Adrenal gland (tissue), 12 donors: ENCODE data around the gene CALHM1. TPM values are rescaled to one million over a fixed set of nuclear protein-coding genes. Genes with fewer than 3 reads are reported as not detected.

Experiments
- DNase-seq, 7 donors: peaks; one replicate each; pipeline ENCODE4 v3.0.0-alpha.2; 2019 to 2020
- H3K27ac ChIP-seq, 5 donors: fragments of 200-600 bp; sonication (generic) in 4 of 5; 1 replicate in 3 of 5; 2 replicates in 2 of 5; pipeline versions ENCODE4 v1.5.1 to v1.8.0; 2016 to 2020; ENCODE audit warnings: mild to moderate bottlenecking in 1 of 5
- H3K27me3 ChIP-seq: fragments of 200-600 bp; 2 replicates; pipeline ENCODE4 v1.8.0; 2021
- H3K36me3 ChIP-seq, 2 donors: fragments of 200-600 bp; replicated peaks in 1 of 2; 1 replicate in 1 of 2; 2 replicates in 1 of 2; pipeline versions ENCODE4 v1.5.1 to v1.8.0; 2018 to 2022
- H3K4me1 ChIP-seq, 2 donors: fragments of 200-600 bp; replicated peaks in 1 of 2; 1 replicate in 1 of 2; 2 replicates in 1 of 2; pipeline versions ENCODE4 v1.5.1 to v1.8.0; 2018 to 2021
- H3K4me3 ChIP-seq, 4 donors: fragments of 200-600 bp; sonication (generic) in 3 of 4; one replicate each; pipeline ENCODE4 v1.5.1; 2016 to 2018
- H3K9me3 ChIP-seq, 3 donors: fragments of 200-600 bp; sonication (generic) in 1 of 3; replicated peaks in 1 of 3; 1 replicate in 2 of 3; 2 replicates in 1 of 3; pipeline versions ENCODE4 v1.5.1 to v1.8.0; 2016 to 2021
- POLR2A ChIP-seq, 2 donors: fragments of 450-650 bp; IDR thresholded peaks; one replicate each; pipeline ENCODE4 v1.6.1; 2017; ENCODE audit warnings: antibody characterized with exemption in 2 of 2, mild to moderate bottlenecking in 2 of 2, moderate library complexity in 1 of 2
- WGBS, 4 donors: extraction: QIAGEN DNeasy Blood & Tissue Kit in 2 of 4; methylation state at CpG; one replicate each; pipeline versions ENCODE4 v1.1.5 to v1.1.7; 2013 to 2017; 5-methylcytosine and 5-hydroxymethylcytosine counted together
- intact Hi-C, 2 donors: fragments of 100-400 bp; cut with DNase I; formaldehyde crosslinking; loops; one replicate each; pipeline versions ENCODE4 v1.14.1 to v1.15.0; 2022 to 2023
- polyA plus RNA-seq, 3 donors: library from polyadenylated mRNA; stranded (reverse); fragments of 200-250 nt in 2 of 3; fragments of 350-450 nt in 1 of 3; fragmentation: Illumina TruSeq in 1 of 3; extraction: RNeasy Lipid Tissue Mini Kit (QIAGEN cat#74804) in 1 of 3; gene quantifications; one replicate each; pipeline ENCODE4 v1.2.3, GENCODE V29; 2013 to 2014
- total RNA-seq, 9 donors: library from RNA; depleted of rRNA in 4 of 9; stranded (reverse); fragments of >200 nt in 4 of 9; fragments of 120-200 nt in 1 of 9; fragmentation: NEBNext Ultra II Directional in 1 of 9; extraction: Animal tissue kit (Norgen Biotek cat#: 25700) in 1 of 9; gene quantifications; one replicate each; pipeline versions ENCODE4 v1.1.0 to v1.2.4, GENCODE V29; 2013 to 2023
- TF ChIP-seq, protein P1 (sequence below), 6 experiments: fragments of 450-650 bp in 4 of 6; fragments of 200-600 bp in 2 of 6; sonication (generic) in 1 of 6; IDR thresholded peaks; 1 replicate in 5 of 6; 2 replicates in 1 of 6; pipeline versions ENCODE4 v1.5.1 to v1.8.0; 2016 to 2021; ENCODE audit warnings: antibody characterized with exemption in 6 of 6, mild to moderate bottlenecking in 2 of 6, moderate library complexity in 1 of 6
- donor health status: healthy with polysubstance abuse.
- donor health status: Bipolar disorder and iron deficiency.
- donor health status: DM: yes; HTN: yes; CAD: no.
- donor health status: DM: no; HTN: no; CAD: no.
- donor health status: DM: no; HTN: no; CAD: no.
- donor health status: DM: yes; HTN: yes; CAD: no.

The CALHM1 gene
- total and polyA plus RNA-seq, 12 donors: not detected

DNA sequence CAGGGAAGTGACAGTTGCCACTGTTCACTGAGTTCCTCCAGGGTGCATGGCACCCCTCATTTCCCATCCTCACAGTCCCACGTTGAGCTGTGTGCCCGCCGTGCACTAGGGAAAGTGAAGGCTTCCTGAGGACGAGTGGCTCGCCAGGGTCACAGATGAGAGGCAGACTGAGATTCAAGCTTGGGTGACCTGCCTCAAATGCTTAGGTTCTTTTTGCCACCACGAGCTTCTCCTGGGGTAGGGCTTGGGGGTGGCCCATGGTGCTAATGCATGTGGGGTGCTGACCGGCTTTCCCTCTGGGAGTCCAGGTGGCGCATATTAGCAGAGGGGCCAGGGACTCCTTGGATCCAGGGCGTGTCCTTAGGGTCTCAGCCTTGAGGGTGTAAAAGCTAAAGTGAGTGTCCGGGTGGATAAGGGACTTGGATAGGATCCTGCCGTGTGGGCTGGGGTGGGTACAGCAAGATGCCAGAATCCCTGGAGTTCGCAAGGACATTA is 8.5 kb downstream of the CALHM1 start:
- intact Hi-C loops: no loop called here
- H3K9me3 ChIP-seq: no peaks in the 10 kb centered on the region
- no peak for TF ChIP-seq POLR2A (IDR thresholded peaks at IDR 0.05)
- TF ChIP-seq, protein P1, sequence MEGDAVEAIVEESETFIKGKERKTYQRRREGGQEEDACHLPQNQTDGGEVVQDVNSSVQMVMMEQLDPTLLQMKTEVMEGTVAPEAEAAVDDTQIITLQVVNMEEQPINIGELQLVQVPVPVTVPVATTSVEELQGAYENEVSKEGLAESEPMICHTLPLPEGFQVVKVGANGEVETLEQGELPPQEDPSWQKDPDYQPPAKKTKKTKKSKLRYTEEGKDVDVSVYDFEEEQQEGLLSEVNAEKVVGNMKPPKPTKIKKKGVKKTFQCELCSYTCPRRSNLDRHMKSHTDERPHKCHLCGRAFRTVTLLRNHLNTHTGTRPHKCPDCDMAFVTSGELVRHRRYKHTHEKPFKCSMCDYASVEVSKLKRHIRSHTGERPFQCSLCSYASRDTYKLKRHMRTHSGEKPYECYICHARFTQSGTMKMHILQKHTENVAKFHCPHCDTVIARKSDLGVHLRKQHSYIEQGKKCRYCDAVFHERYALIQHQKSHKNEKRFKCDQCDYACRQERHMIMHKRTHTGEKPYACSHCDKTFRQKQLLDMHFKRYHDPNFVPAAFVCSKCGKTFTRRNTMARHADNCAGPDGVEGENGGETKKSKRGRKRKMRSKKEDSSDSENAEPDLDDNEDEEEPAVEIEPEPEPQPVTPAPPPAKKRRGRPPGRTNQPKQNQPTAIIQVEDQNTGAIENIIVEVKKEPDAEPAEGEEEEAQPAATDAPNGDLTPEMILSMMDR (IDR thresholded peaks at IDR 0.05): no peak

DNA sequence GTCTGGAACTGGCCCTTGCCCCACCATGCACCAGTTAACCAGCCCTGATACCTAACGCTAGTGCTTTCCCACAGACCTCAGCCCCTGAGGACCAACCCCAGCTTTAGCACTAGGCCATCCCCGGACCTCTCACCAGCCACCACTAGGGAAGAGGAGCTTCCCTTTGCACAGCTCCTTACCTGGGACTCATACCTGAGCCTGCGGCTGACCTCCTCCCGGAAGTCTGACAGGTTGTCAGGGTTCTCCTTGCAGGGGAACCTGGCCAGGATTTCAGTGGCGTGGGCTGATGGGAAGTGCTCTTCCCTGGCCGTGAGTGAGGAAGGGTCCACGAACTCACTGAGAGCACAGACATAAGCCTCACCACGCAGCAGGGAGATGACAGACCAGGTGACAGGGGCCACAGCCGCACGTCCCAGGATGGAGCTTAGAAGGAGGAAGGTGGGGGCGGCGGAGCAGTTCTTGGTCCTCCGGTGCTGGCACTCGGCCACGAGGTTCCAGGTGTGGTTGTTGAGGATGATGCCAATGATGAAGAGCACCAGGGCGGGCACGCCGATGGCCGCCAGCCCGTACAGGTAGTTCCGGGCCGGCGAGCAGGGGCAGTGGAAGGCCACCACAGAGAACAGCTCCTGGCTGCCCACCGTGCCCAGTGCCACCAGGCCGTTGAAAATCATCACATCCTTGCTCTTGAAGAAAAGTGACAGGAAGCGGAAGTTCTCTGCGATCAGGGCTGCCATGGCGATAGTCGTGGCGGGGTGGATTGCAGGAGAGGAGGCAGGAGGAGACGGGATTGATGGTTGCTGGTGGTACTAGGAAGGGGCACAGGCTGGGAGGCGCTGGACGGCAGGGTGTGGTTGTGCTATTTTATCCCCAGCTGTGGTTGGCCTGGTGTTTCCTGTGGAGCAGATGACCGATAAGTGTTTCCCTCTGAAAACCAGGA is 9.2 kb downstream of the CALHM1 start:
- H3K9me3 ChIP-seq: no peaks in the 10 kb centered on the region
- H3K27ac ChIP-seq: peak overlapping the region in 3 of 5 donors; percentile 18 to 96 (median 92)
- intact Hi-C loops: no loop called here
- H3K27me3 ChIP-seq: no peaks in the 10 kb centered on the region
- peaks cover 0 to 56% of the 10 kb centered on the region in 2 donors for H3K36me3 ChIP-seq
- DNase-seq: no peak
- peaks cover 33 to 71% of the 10 kb centered on the region in 2 donors for H3K4me1 ChIP-seq
- WGBS, 4 donors: 84 to 89% (median 87%) methylated on average over 24 to 34 of the region's 34 CpGs
- peak overlapping the region in 1 of 4 donors; percentile 7 for H3K4me3 ChIP-seq
- TF ChIP-seq POLR2A (IDR thresholded peaks at IDR 0.05): no peak
- TF ChIP-seq, protein P1 (IDR thresholded peaks at IDR 0.05): no peak

More for the DNA sequence above, 8.5 kb downstream of the CALHM1 start:
- peaks cover 0 to 49% of the 10 kb centered on the region in 2 donors for H3K36me3 ChIP-seq
- H3K4me3 ChIP-seq: peak overlapping the region in 1 of 4 donors; percentile 85
- peaks cover 29 to 64% of the 10 kb centered on the region in 2 donors for H3K4me1 ChIP-seq
- 73 to 84% (median 81%) methylated on average over 8 to 12 of the region's 12 CpGs for WGBS, 4 donors
- DNase-seq: no peak
- peak overlapping the region in 3 of 5 donors; percentile 74 to 96 (median 92) for H3K27ac ChIP-seq
- H3K27me3 ChIP-seq: no peaks in the 10 kb centered on the region

DNA sequence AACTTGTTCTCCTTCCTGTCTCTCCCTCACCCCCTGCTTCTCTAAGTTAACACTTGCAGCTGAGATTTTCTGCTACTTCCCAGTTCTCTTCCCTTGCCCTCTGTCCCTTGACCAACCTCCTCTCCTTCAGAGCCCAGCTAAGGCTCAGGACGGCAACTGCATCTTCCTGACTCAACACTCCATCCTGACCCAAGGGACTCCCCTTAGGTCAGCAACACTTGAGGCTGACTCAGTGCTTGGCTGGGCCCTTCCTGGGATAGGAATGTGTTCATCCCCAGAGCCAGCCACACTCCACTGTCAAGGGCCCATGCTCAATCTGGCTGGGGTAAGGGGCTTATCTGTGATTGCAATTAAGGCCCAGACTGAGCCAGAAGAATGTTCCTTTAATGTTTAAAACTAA is 10.0 kb downstream of the CALHM1 start:
- H3K27me3 ChIP-seq: no peaks in the 10 kb centered on the region
- TF ChIP-seq, protein P1 (IDR thresholded peaks at IDR 0.05): no peak
- no peak for TF ChIP-seq POLR2A (IDR thresholded peaks at IDR 0.05)
- WGBS, 4 donors: 14 to 42% (median 31%) methylated on average over 1 of the region's 1 CpG
- H3K4me1 ChIP-seq: peaks cover 33 to 71% of the 10 kb centered on the region in 2 donors
- peak overlapping the region in 1 of 4 donors; percentile 7 for H3K4me3 ChIP-seq
- peak in 6 of 7 donors; percentile 63 to 75 (median 66) for DNase-seq
- H3K27ac ChIP-seq: peak overlapping the region in 2 of 5 donors; percentile 92 to 96
- intact Hi-C loops: no loop called here
- no peaks in the 10 kb centered on the region for H3K9me3 ChIP-seq
- peaks cover 0 to 63% of the 10 kb centered on the region in 2 donors for H3K36me3 ChIP-seq

DNA sequence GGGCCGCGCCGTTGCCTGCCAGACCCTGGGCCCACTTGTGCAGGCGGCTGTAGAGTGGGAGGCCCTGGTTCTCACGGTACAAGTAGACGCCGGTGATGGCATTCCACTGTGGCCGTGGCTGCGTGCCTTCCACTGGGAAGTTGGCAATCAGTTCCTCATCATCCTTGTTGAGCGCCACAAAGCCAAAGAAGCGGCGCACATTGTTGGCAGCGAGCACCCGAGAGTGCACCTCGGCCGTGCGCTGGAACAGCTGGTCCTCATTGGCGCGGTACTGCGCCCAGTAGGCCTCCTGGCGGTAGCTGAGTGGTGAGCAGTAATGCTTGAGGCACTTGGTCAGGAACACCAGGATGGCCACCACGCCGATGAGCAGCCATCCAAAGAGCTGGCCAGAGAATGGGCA is 11.5 kb downstream of the CALHM1 start:
- Histone ChIP-seq H3K4me1 (peaks cover 33 to 73% of the 10 kb centered on the region in 2 donors), H3K4me3 (no peak overlapping the region), H3K9me3 (no peaks in the 10 kb centered on the region), H3K27ac (peak overlapping the region in 4 of 5 donors; percentile 90 to 96 (median 94)), H3K36me3 (peaks cover 0 to 76% of the 10 kb centered on the region in 2 donors), H3K27me3 (no peaks in the 10 kb centered on the region)
- TF ChIP-seq, protein P1 (IDR thresholded peaks at IDR 0.05): no peak
- WGBS, 4 donors: 87 to 96% (median 96%) methylated on average over 3 to 23 of the region's 23 CpGs
- intact Hi-C loops: no loop called here
- no peak for DNase-seq
